ENCODE measurements around the gene NAA16.

NAA16 gene

DNA sequence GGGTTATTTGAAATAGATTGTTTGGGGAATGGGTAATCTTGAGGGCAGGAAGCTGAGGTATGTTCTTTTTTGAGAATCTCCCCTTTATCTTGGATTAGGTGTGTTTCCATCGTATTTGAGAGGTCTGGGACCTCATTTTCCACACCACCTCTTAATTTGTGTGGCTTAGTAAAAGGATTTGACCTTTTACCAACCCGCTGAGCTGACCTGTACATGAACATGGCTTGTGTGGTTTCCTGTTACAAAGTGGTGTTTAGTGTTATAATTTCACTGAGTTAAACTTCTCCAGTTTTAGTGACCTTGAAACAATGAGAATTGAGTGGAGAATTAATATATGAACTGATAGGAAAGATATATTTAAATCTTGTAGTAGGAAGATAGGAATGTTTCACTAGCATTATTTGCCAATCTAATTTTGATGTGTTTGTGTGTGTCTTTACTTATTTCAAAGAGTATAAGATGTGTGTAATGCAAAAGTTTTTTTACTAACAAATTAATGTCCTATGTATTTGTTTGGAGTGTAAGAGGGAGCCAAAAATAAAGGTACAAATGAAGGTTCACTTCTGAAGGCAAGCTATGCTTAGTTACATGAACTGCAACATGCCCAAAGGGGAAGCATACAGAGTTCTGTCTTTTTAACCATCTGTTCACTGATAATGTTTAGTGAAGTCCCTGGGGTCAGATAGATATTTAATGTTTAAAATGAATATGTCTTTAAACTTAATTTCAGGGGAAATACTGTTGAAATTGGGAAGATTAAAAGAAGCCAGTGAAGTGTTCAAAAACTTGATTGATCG is 17.1 kb downstream of the NAA16 start:
- TF ChIP-seq, protein P1, sequence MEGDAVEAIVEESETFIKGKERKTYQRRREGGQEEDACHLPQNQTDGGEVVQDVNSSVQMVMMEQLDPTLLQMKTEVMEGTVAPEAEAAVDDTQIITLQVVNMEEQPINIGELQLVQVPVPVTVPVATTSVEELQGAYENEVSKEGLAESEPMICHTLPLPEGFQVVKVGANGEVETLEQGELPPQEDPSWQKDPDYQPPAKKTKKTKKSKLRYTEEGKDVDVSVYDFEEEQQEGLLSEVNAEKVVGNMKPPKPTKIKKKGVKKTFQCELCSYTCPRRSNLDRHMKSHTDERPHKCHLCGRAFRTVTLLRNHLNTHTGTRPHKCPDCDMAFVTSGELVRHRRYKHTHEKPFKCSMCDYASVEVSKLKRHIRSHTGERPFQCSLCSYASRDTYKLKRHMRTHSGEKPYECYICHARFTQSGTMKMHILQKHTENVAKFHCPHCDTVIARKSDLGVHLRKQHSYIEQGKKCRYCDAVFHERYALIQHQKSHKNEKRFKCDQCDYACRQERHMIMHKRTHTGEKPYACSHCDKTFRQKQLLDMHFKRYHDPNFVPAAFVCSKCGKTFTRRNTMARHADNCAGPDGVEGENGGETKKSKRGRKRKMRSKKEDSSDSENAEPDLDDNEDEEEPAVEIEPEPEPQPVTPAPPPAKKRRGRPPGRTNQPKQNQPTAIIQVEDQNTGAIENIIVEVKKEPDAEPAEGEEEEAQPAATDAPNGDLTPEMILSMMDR (IDR thresholded peaks at IDR 0.05; ENCODE audit: low read depth, low read length, missing control alignments): no peak
- no peak overlapping the region for H3K4me3 ChIP-seq (ENCODE audit: low read depth, low read length)
- DNase-seq (ENCODE audit: low read depth): no peak

DNA sequence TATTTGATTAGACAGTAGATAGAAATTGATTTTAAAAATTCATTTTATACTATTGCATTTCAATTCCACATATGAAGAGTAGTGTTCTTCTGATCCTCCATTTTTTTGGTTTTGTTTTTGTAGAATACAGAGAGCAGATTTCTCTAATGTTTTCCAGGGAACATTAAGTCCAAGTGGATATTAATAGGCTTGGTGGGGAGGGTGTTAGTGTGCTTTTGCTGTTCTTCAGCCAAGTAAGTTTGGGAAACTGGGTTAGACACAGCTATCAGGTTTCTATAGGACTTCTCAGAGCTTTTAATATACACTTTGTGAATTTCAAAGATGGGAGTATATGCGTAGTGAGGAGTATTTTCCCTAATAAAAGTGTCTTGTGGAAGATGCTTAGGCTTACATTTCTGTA is 21.8 kb downstream of the NAA16 start:
- no peak for DNase-seq (ENCODE audit: low read depth)
- no peak overlapping the region for H3K4me3 ChIP-seq (ENCODE audit: low read depth, low read length)
- TF ChIP-seq, protein P1 (IDR thresholded peaks at IDR 0.05; ENCODE audit: low read depth, low read length, missing control alignments): no peak

DNA sequence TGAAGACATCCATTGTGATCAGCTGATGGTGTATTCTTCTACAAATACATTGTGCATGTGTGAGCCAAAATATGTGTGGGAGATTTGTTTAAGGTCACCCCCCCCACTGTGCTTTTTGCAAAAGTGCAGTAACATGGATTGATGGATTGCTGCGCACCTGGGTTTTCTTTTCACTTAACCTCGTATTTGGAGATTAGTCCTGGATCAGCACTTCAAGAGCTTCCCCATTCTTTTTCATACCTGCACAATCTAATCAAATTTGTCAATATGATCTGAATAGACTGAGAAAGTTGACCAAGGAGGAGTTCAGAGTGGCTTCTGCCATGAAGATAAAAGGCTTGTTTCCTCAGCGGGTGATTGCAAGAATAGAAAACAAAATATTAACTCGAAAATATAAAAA is 23.7 kb downstream of the NAA16 start:
- TF ChIP-seq, protein P1 (IDR thresholded peaks at IDR 0.05; ENCODE audit: low read depth, low read length, missing control alignments): no peak
- DNase-seq (ENCODE audit: low read depth): no peak
- no peak overlapping the region for H3K4me3 ChIP-seq (ENCODE audit: low read depth, low read length)

DNA sequence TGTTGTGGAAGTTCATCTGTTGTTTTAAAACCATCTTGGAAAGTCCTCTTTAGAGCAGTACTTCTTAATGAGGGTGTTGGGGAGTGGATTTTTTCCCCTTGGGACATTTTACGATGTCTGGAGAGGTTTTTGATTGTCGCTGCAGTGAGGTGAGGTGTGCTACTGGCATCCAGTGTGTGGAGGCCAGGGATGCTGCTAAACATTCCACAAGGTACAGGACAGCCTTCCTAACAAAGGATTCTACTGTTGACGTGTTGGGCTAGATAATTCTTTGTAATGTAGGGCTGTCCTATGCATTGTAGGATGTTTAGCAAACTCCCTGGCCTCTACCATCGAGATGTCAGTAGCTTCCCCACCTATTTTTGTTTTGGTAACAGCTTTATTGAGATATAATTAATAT is 33.3 kb downstream of the NAA16 start:
- no peak for DNase-seq (ENCODE audit: low read depth)
- TF ChIP-seq, protein P1 (IDR thresholded peaks at IDR 0.05; ENCODE audit: low read depth, low read length, missing control alignments): no peak
- H3K4me3 ChIP-seq (ENCODE audit: low read depth, low read length): no peak overlapping the region

DNA sequence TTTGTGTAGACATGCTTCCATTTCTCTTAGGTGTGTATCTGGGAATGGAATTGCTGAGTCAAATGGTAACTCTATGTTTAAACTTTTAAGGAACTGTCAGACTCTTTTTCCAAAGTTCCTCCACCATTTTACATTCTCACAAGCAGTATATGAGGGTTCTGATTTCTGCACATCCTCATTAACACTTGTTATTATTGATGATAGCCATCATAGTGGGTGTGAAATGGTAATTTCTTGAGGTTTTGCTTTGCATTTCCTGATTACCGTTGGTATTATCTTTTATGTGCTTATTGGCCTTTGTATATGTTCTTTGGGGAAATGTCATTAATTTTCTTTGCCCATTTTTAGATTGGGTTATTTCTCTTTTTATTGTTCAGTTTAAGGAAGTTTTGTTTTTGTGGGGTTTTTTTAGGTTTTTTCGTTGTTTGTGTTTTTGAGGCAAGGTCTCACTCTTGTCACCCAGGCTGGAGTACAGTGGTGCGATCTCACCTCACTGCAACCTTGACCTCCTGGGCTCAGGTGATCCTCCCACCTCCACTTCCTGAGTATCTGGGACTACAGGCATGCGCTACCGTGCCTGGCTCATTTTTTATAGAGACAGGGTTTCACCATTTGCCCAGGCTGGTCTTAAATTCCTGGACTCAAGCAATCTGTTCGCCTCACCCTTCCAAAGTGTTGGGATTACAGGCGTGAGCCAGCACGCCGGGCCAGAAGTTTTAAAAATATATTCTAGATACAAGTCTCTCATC is 34.3 kb downstream of the NAA16 start:
- H3K4me3 ChIP-seq (ENCODE audit: low read depth, low read length): no peak overlapping the region
- TF ChIP-seq, protein P1 (IDR thresholded peaks at IDR 0.05; ENCODE audit: low read depth, low read length, missing control alignments): no peak
- DNase-seq (ENCODE audit: low read depth): no peak

DNA sequence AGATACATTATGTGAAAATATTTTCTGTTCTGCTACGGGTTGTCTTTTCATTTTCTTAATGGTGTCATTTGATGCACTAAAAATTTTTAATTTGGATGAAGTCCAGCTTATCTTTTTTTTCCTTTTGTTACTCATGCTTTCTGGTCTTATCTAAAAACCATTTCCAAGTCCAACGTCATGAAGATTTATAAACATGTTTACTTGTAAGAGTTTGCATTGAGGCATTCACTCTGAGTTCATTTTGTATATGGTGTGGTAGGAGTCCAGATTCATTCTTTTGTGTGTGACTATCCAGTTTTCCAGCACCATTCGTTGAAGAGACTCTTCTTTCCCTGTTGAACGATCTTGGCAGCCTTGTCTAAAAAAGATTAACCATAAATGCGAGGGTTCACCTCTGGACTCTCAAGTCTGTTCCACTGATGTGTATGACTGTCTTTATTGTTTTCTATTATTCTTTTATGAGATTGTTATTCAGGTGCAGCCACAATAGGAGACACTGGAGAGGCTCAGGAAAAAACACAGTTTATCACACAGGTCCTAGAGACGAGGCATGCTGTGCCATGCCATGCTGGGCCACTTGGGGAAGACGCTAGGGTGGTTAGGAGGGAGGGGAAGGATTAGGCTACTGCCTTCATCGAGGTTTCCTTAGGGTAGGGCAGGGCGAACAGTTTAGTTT is 35.0 kb downstream of the NAA16 start:
- DNase-seq (ENCODE audit: low read depth): no peak
- no peak overlapping the region for H3K4me3 ChIP-seq (ENCODE audit: low read depth, low read length)
- TF ChIP-seq, protein P1 (IDR thresholded peaks at IDR 0.05; ENCODE audit: low read depth, low read length, missing control alignments): no peak

Data from GM12864 (cell line).